Stimulated activated CD8-positive, alpha-beta memory T cell treated with anti-CD3 and anti-CD28 coated beads, Interleukin-12 subunit alpha, Interleukin-12 subunit beta, amount 100 ng/mL, for 1 hour (primary cell): ENCODE data around the gene ZNF236.
A peak's percentile ranks its signal among the peaks of the same experiment; 100 is the strongest.
"Not testable (repeated sequence)": the region's sequence is repeated elsewhere in the genome, so short reads cannot be mapped to it uniquely, and the experiment has no call there.

ENCODE experiments used
- DNase-seq: peaks from one replicate; pipeline ENCODE4 v3.0.0-alpha.2; 2020; ENCODE audit warnings: low read depth

ZNF236 gene

GRCh38 chr18:76822506-76823160 lies at the start of gene ZNF236:
ZNF236 (plus strand) TSS chr18:76822557; CDS start chr18:76822608, 51 bp downstream.
- DNase-seq, result peak; percentile 42

- no peak for DNase-seq
These were observed 49.7 kb upstream of the ZNF236 start for GRCh38 chr18:76772665-76773064.

GRCh38 chr18:76777036-76777435 lies 45.3 kb upstream of the ZNF236 start:
- not testable (repeated sequence) for DNase-seq

- DNase-seq, result no peak
These were observed 38.4 kb upstream of the ZNF236 start for GRCh38 chr18:76783786-76784484.

GRCh38 chr18:76785872-76786271 lies 36.5 kb upstream of the ZNF236 start:
- DNase-seq, result no peak

- no peak for DNase-seq
These were observed 33.6 kb upstream of the ZNF236 start for GRCh38 chr18:76788571-76789317.

GRCh38 chr18:76791106-76791505 lies 31.3 kb upstream of the ZNF236 start:
- DNase-seq, result no peak

GRCh38 chr18:76791642-76792041 lies 30.7 kb upstream of the ZNF236 start:
- DNase-seq, result no peak

- DNase-seq, result no peak
These were observed 28.0 kb upstream of the ZNF236 start for GRCh38 chr18:76794326-76794725.

GRCh38 chr18:76801567-76802505 lies 20.5 kb upstream of the ZNF236 start:
- DNase-seq, result peak; percentile 11

- no peak for DNase-seq
These were observed 18.9 kb upstream of the ZNF236 start for GRCh38 chr18:76803413-76803812.

GRCh38 chr18:76803814-76804213 lies 18.5 kb upstream of the ZNF236 start:
- peak; percentile 56 for DNase-seq

- no peak for DNase-seq
These were observed 17.1 kb upstream of the ZNF236 start for GRCh38 chr18:76805221-76805620.

- DNase-seq, result no peak
These were observed 16.1 kb upstream of the ZNF236 start for GRCh38 chr18:76806301-76806700.

GRCh38 chr18:76808561-76808960 lies 13.8 kb upstream of the ZNF236 start:
- DNase-seq, result no peak

- not testable (repeated sequence) for DNase-seq
These were observed 10.8 kb upstream of the ZNF236 start for GRCh38 chr18:76811530-76811929.

- no peak for DNase-seq
These were observed 8.1 kb upstream of the ZNF236 start for GRCh38 chr18:76814256-76814655.

- no peak for DNase-seq
These were observed 6.2 kb upstream of the ZNF236 start for GRCh38 chr18:76816127-76816526.

GRCh38 chr18:76817888-76818611 lies 4.3 kb upstream of the ZNF236 start:
- DNase-seq, result no peak

GRCh38 chr18:76819411-76820136 lies 2.8 kb upstream of the ZNF236 start:
- DNase-seq, result no peak
